Muscle of back (tissue), 11 donors: ENCODE results near the gene SCYL1. TPM values are rescaled to one million over a fixed set of nuclear protein-coding genes. Genes with fewer than 3 reads are reported as not detected.

Experiments used
- DNase-seq, 3 donors: peaks; one replicate each; pipeline versions ENCODE4 v3.0.0 to v3.0.0-alpha.2; 2013
- polyA plus RNA-seq, 10 donors: library from polyadenylated mRNA; unstranded; fragments of 120-200 nt; gene quantifications; one replicate each; pipeline ENCODE4 v1.2.1, GENCODE V29; 2013; ENCODE audit not compliant: insufficient read length in 10 of 10

SCYL1 gene
- polyA plus RNA-seq, 10 donors = 37.5 to 56.9 (median 41.6) TPM

DNA sequence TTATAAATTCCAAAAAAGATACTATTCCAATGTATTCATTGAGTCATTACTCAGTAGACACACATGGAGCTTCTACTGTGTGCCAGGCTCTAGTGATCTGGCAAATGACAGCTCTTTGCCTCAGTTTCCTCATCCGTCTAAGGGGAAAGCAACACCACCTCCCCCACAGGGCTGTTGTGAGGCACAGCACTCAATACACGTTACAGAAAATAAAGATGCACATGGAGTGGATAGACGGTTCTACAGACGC is 32.6 kb upstream of the SCYL1 start:
- no peak for DNase-seq

DNA sequence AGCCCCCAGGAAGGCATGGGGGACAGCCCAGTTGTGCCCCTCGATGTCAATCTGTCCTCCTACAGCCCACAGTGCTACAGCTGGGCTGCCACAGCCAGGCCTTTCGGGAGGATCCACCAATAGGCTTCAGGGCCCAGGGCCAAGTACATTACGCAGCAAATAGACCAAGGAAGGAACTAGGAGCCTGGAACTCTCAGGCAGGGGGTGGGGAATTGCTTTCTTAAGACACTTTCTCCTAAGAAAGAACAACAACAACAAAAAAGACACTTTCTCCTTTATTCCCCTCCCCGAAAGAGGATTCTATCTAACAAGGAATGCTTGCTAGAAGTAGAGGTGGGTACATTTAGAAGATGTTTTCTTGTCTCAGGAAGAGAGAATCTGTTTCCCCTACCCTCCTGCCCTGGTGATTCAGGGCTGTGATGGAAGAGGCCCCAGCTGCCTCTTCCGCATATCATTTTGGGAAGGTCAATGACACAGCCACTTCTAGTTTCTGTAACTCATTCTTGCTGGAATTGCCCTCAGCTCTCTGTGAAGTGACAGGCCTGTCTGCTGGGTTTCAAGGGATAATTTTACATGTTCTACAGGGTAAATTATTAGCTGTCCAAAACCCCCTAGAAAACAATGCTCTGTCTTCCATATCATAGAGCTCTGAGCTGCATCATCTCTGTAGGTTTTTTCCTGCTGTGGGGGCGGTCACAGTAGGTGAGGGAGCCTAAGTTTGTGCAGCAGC is 32.1 kb upstream of the SCYL1 start:
- peak; percentile 87 to 95 (median 91) for DNase-seq

DNA sequence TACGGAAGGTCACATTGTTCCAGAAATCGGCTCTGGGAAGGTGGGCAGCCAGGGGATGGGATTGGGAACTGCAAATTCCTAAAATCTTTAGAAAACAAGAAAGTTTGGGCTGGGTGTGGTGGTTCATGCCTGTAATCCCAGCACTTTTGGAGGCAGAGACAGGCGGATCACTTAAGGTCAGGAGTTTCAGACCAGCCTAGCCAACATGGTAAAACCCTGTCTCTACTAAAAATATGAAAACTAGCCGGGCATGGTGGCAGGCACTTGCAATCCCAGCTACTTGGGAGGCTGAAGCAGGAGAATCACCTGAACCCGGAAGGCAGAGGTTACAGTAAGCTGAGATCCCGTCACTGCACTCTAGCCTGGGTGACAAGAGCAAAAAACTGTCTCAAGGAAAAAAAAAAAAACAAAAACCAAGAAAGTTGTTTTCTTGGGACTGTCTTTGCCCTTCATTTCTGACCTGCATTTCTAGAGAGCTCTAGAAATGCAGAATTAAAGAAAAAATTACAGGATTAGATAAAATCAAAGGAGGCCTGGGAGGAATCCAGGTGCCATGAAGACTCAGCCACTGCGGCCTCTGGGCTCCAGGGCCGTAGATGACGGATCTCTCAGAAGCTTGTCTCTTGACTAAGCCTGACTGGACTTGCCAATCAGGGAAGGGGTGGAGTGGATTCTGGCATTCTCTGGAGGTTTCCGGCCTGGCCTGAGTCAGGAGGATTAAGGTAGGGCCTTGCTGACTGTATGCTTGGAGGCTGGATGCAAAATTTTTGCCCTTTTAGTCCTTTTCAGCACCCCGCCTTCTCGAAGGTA is 31.3 kb upstream of the SCYL1 start:
- peak; percentile 47 to 89 (median 63) for DNase-seq

DNA sequence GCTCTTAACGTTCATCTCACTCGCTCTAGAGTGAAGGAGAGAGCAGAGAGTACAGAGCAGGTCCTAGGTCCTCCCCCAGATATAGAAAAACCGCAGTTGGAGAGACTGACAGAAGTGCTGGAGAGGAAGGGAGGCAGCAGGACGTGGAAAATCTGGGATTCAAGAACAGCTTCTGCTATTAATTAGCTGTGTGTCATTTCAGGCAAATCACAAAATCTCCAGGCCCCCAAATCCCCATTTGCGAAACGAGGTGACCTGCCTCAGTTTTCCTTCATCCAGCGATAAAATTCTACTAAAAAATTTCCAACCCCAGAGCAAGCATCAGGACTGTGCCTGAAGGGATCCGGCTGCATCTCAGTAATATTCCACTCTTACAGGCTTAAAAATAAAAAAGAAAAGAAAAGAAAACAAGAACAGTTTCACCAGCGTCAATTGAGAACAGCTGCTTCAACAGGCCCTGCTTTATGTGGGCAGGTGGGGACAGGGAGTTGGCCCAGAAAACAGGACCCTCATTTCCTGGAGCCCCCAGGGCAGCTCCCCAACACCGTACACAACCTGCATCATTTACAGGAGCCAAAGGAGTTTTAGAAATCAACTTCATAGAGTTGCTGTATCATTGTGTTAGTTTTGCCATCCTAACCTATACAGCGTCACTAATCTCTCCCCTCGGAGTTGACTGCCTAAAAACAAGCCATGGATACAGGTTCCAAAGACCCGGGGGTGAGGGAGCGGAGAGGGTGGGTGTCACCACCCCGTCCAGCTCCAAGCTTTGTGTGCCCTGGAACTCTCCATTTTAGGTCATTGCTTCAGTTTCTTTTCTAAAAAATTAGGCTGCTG is 28.4 kb upstream of the SCYL1 start:
- peak; percentile 66 to 84 (median 74) for DNase-seq

DNA sequence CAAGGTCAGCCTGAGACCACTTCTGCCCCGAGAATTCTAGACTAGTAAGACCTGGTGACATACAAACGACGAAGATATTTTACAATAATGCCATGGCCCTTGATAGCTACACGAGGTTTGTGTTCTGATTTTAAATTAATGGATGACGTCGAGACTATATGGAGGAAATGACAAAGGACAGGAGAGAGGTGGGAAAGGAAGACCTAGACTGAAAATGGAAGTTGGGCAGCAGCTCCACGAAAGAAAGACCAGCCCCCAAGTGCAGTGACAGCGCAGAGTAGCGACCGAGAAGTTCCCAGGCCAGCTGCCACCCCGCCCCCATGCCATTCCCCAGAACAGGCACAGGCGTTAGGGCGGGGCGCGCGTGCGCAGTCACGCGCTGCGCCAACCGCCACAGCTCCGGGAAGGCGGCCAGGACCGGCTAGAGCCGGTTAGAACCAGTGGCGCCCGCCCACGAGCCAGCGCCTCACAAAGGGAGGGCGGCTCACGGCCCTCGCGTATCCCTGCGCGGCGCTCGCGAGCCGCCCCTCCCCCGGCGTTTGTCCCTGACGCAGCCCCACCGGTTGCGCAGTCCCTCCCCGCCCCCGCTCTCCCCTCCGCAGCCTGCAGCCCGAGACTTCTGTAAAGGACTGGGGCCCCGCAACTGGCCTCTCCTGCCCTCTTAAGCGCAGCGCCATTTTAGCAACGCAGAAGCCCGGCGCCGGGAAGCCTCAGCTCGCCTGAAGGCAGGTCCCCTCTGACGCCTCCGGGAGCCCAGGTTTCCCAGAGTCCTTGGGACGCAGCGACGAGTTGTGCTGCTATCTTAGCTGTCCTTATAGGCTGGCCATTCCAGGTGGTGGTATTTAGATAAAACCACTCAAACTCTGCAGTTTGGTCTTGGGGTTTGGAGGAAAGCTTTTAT is 27.5 kb upstream of the SCYL1 start:
- DNase-seq = peak; percentile 99 to 100 (median 100)

DNA sequence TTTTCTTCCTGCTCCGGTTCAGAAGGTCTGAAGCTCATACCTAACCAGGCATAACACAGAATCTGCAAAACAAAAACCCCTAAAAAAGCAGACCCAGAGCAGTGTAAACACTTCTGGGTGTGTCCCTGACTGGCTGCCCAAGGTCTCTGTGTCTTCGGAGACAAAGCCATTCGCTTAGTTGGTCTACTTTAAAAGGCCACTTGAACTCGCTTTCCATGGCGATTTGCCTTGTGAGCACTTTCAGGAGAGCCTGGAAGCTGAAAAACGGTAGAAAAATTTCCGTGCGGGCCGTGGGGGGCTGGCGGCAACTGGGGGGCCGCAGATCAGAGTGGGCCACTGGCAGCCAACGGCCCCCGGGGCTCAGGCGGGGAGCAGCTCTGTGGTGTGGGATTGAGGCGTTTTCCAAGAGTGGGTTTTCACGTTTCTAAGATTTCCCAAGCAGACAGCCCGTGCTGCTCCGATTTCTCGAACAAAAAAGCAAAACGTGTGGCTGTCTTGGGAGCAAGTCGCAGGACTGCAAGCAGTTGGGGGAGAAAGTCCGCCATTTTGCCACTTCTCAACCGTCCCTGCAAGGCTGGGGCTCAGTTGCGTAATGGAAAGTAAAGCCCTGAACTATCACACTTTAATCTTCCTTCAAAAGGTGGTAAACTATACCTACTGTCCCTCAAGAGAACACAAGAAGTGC is 26.7 kb upstream of the SCYL1 start:
- peak; percentile 74 to 91 (median 77) for DNase-seq

DNA sequence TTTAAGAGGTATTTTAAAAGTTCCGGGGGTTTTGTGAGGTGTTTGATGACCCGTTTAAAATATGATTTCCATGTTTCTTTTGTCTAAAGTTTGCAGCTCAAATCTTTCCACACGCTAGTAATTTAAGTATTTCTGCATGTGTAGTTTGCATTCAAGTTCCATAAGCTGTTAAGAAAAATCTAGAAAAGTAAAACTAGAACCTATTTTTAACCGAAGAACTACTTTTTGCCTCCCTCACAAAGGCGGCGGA is 26.2 kb upstream of the SCYL1 start:
- no peak for DNase-seq

- DNase-seq = peak; percentile 97 to 98 (median 98)
These were observed 25.7 kb upstream of the SCYL1 start, which contains the start of gene MALAT1 for GRCh38 chr11:65498977-65499712. MALAT1 (plus strand) TSS chr11:65499045.

GRCh38 chr11:65499713-65500386 is 25.0 kb upstream of the SCYL1 start:
- DNase-seq = no peak

GRCh38 chr11:65500387-65501185 is 24.3 kb upstream of the SCYL1 start:
- peak; percentile 62 to 83 (median 64) for DNase-seq

GRCh38 chr11:65501186-65501471 is 23.8 kb upstream of the SCYL1 start:
- DNase-seq = peak in 1 of 3 donors; percentile 29

- peak in 2 of 3 donors; percentile 55 to 73 for DNase-seq
These were observed 23.2 kb upstream of the SCYL1 start for GRCh38 chr11:65501472-65502273.

- DNase-seq = no peak
These were observed 22.7 kb upstream of the SCYL1 start for GRCh38 chr11:65502274-65502554.

DNA sequence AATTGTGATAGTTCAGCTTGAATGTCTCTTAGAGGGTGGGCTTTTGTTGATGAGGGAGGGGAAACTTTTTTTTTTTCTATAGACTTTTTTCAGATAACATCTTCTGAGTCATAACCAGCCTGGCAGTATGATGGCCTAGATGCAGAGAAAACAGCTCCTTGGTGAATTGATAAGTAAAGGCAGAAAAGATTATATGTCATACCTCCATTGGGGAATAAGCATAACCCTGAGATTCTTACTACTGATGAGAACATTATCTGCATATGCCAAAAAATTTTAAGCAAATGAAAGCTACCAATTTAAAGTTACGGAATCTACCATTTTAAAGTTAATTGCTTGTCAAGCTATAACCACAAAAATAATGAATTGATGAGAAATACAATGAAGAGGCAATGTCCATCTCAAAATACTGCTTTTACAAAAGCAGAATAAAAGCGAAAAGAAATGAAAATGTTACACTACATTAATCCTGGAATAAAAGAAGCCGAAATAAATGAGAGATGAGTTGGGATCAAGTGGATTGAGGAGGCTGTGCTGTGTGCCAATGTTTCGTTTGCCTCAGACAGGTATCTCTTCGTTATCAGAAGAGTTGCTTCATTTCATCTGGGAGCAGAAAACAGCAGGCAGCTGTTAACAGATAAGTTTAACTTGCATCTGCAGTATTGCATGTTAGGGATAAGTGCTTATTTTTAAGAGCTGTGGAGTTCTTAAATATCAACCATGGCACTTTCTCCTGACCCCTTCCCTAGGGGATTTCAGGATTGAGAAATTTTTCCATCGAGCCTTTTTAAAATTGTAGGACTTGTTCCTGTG is 22.1 kb upstream of the SCYL1 start:
- peak; percentile 57 to 81 (median 60) for DNase-seq

DNA sequence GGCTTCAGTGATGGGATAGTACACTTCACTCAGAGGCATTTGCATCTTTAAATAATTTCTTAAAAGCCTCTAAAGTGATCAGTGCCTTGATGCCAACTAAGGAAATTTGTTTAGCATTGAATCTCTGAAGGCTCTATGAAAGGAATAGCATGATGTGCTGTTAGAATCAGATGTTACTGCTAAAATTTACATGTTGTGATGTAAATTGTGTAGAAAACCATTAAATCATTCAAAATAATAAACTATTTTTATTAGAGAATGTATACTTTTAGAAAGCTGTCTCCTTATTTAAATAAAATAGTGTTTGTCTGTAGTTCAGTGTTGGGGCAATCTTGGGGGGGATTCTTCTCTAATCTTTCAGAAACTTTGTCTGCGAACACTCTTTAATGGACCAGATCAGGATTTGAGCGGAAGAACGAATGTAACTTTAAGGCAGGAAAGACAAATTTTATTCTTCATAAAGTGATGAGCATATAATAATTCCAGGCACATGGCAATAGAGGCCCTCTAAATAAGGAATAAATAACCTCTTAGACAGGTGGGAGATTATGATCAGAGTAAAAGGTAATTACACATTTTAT is 21.4 kb upstream of the SCYL1 start:
- no peak for DNase-seq

DNA sequence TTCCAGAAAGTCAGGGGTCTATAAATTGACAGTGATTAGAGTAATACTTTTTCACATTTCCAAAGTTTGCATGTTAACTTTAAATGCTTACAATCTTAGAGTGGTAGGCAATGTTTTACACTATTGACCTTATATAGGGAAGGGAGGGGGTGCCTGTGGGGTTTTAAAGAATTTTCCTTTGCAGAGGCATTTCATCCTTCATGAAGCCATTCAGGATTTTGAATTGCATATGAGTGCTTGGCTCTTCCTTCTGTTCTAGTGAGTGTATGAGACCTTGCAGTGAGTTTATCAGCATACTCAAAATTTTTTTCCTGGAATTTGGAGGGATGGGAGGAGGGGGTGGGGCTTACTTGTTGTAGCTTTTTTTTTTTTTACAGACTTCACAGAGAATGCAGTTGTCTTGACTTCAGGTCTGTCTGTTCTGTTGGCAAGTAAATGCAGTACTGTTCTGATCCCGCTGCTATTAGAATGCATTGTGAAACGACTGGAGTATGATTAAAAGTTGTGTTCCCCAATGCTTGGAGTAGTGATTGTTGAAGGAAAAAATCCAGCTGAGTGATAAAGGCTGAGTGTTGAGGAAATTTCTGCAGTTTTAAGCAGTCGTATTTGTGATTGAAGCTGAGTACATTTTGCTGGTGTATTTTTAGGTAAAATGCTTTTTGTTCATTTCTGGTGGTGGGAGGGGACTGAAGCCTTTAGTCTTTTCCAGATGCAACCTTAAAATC is 20.8 kb upstream of the SCYL1 start:
- DNase-seq = peak; percentile 62 to 80 (median 63)
